Fibroblast of gingiva (primary cell): ENCODE measurements around the gene VAV1.
"Not testable (repeated sequence)": the region's sequence is repeated elsewhere in the genome, so short reads cannot be mapped to it uniquely, and the experiment has no call there.

ENCODE experiments used
- DNase-seq: peaks from one replicate; pipeline ENCODE4 v3.0.0-alpha.2; 2011; ENCODE audit warnings: low read depth

The VAV1 gene

DNA sequence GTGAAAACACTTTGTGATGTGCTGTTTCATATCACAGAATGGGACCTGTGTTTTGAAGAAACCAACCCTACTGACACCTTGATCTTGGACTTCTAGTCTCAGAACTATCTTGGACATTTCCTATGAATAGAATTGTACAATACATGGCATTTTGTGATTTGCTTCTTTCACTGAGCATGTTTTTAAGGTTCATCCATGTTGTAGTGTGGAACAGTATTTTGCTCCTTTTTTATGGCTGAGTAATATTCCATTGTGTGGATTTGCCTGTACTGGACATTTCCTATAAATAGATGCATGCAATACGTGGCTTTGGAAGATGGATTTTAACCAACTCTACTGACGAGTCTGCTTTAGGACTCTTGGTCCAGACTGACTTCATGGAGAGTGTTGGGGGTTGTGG lies 46.8 kb downstream of the VAV1 start:
- no peak for DNase-seq

DNA sequence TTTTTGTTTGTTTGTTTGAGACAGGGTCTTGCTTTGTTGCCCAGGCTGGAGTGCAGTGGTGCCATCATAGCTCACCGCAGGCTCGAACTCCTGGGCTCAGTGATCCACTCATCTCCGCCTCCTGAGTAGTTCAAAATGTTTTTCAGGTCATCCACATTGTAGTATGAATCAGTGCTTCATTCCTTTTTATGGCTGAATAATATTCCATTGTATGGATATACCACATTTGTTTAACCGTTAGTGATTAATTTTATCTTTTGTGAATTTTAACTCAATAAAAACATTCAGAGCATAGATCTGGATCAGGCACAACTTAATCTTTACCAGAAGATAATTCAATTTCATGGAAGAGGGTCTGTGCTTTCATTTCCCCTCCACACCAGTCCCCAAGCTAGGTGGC lies 47.7 kb downstream of the VAV1 start:
- DNase-seq: no peak

DNA sequence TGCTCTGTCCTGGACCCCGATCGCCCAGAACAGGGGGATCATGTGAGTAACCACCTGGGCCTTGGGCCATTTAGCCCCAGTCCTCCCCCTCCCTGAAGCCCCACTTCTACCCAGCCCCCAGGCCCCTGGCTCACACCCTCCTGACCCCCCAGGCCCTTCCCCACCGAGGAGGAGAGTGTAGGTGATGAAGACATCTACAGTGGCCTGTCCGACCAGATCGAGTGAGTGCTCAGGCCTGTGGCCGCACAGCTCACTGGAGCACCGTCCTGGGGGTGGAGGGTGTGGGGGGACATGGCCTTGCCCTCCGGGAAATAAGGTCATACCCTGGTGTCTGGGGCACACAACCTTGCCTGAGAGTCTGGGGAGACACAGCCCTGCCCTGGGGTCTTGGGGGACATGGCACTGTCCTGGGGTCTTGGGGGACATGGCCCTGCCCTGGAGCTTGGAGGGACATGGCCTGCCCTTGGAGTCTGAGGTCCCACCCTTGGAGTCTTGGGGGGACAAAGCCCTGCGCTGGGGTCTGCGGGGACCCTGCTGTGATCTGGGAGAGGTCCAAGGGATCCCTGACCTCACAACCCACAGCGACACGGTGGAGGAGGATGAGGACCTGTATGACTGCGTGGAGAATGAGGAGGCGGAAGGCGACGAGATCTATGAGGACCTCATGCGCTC lies 49.3 kb downstream of the VAV1 start:
- no peak for DNase-seq

DNA sequence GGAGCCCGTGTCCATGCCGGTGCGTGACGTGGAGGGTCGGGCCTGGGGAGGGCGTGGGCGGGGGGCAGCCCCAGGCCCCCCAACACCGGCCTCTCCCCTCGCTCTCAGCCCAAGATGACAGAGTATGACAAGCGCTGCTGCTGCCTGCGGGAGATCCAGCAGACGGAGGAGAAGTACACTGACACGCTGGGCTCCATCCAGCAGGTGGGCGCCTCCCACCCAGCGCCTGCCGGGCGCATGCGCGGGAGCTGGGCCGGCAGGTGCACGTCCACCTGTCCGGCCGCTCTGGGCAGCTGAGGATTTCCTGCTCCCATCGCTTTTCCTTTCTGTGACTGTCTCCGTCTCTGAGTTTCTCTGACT lies 49.8 kb downstream of the VAV1 start:
- DNase-seq: no peak

DNA sequence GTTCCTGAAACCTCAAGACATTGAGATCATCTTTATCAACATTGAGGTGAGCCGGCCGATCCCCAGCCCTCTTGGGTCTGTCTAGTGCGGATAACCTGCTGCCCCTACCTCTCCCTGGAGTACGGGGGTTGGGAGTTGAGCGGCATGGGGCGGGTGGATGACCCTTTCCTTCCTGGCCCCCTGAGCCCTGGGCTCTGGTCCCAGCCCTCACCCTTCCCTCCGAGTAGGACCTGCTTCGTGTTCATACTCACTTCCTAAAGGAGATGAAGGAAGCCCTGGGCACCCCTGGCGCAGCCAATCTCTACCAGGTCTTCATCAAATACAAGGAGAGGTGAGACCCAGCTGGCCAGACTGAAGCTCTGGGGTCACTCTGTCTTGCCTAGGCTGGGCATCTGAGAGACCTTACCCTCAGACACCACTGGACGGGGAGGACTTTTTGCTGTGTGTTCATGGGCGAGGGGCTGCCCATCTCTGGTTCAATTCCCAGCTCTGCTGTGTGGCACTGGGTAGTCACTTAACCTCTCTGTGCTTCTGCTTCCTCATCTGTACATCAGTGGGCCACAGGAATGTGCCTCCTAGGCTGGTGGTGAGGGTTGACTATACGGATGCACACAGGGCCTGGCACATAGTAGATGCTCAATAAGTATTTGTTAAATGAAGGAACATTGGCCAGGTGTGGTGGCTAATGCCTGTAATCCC lies 52.7 kb downstream of the VAV1 start:
- DNase-seq: no peak

DNA sequence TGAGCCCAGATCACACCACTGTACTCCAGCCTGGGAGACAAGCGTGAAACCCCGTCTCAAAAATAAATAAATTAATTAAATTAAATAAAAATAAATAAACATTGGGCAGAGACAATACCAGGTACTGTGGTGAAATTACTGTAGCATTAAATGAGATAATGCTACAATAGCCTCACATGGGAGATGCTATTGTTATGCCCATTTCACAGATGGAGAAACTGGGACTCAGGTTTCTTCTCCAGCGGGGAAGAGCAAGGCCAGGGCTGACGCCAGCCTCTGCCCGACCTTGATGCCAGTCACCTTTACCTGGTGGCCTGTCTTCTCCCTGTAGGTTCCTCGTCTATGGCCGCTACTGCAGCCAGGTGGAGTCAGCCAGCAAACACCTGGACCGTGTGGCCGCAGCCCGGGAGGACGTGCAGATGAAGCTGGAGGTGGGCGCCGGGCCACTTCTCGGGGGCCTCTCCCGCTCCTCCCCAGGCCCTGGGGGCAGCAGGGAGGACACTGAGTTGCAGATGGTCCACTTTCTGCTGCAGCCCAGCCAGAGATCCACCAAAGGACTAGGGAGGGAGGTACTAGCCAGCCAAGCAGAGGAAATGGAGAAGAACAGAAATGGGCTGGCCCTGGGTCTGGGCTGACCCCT lies 53.9 kb downstream of the VAV1 start:
- no peak for DNase-seq

DNA sequence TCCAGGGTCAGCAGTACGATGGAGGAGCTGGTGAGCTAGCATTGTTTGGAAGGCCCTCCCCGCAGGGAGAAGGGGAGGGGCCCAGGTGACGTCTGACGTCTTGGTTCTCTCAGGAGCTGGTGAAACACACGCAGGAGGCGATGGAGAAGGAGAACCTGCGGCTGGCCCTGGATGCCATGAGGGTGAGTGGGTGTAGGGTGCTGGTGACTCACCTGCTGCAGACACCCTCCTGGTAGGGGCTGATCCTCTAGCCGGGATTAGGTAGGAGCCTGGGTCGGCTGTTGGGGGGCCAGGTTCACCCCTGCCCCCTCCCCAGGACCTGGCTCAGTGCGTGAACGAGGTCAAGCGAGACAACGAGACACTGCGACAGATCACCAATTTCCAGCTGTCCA lies 55.8 kb downstream of the VAV1 start:
- DNase-seq: no peak

DNA sequence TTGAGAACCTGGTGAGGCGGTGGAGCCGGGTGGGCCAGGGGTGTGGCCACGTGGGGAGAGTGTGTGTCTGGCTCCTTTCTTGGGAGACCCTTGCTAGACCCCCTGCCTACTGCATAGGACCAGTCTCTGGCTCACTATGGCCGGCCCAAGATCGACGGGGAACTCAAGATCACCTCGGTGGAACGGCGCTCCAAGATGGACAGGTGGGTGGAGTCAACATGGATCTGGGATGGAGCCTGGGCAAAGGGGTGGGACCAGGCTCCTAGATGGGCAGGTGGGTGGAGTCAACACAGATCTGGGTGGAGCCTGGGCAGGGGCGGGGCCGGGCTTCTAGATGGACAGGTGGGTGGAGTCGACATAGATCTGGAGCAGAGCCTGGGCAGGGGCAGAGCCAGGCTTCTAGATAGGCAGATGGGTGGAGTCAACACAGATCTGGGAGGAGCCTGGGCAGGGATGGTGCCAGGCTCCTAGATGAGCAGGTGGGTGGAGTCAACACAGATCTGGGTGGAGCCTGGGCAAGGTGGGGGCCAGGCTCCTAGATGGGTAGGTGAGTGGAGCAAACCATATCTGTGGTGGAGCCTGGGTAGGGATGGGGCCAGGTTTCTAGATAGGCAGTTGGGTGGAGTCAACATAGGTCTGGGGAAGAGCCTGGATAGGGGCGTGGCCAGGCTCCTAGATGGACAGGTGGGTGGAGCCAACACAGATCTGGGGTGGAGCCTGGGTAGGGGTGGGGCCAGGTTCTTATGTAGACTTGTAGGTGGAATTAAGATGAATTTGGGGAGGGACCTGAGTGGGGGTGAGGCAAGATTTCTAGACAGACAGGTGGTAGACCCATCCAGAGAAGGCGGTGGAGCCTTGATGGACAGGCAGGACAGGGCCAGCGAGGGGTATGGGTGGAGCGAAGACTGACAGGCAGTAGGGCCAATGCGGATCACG lies 56.5 kb downstream of the VAV1 start:
- DNase-seq: no peak

DNA sequence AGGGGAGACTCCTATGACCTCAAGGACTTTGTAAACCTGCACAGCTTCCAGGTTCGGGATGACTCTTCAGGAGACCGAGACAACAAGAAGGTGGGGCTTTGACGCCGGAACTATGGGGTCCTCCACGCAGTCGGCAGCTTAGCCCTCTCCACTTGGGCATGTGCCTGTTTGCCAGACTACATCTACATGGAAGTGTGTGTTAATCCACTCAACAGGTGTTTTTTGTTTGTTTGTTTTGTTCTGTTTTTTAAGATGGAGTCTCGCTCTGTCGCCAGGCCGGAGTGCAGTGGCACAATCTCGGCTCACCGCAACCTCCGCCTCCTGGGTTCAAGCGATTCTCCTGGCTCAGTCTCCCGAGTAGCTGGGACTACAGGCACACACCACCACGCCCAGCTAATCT lies 57.3 kb downstream of the VAV1 start:
- not testable (repeated sequence) for DNase-seq

DNA sequence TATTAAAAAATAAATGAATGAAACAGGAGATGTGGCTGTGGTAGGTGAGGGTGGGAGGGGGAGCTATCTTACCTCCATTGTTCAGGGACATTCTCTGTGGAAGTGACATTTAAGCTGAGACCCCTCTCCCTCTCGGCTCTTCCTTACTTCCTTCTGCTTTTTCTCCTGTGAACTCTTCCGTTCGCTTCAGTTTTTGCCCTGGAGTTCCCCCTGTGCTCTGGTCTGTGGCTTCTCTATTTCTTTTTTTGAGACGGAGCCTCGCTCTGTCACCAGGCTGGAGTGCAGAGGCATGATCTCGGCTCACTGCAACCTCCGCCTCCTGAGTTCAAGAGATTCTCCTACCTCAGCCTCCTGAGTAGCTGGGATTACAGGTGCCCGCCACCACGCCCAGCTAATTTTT lies 58.6 kb downstream of the VAV1 start:
- not testable (repeated sequence) for DNase-seq

DNA sequence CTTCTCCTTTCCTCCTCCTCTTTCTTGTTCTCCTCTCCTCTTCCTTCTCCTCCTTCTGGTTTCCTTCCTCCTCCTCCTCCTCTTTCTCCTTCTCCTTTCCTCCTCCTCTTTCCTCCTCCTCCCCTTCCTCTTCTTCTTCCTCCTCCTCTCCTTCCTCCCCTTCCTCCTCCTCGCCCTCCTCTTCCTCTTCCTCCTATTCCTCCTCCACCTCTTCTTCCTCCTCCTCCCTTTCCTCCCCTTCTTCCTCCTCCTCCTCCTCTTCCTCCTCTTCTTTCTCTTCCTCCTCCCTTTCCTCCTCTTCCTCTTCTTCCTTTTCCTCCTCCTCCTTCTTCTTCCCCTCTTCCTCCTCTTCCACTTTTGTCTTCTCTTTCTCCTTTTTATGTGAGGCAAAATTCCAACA lies 59.9 kb downstream of the VAV1 start:
- DNase-seq: no peak

DNA sequence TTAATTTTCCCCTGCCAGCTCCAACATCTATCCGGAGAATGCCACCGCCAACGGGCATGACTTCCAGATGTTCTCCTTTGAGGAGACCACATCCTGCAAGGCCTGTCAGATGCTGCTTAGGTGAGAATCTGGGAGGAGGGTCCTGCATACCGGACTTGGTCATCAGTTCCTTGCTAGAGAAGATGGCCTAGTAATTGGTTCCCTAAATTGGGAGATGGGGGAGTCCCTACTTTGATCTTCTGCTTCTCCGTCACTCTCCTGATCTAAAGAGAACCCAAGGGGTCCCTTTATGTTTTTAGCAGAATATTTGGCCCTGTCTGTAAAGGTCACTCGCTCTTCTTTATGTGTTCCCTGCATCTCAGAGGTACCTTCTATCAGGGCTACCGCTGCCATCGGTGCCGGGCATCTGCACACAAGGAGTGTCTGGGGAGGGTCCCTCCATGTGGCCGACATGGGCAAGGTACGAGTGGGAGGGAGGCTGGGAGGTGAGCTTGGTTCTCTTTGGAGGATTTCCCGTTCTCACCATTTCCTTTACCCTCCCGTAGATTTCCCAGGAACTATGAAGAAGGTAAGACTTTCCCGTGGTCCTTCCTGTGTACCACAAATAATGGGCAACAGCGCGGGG lies 60.8 kb downstream of the VAV1 start:
- no peak for DNase-seq

DNA sequence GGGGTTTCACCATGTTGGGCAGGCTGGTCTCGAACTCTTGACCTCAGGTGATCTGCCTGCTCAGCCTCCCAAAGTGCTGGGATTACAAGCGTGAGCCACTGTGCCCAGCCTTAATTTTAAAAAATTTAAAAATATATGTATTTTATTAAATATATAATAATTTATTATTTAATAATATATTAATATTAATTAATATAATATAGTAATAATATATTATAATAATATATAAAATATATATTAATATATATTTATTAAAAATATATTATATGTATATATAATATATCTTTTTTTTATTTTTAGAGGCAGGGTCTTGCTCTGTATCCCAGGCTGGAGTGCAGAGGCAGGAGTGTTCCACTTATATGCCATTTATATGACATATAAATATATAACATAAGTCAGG lies 61.9 kb downstream of the VAV1 start:
- DNase-seq: no peak

DNA sequence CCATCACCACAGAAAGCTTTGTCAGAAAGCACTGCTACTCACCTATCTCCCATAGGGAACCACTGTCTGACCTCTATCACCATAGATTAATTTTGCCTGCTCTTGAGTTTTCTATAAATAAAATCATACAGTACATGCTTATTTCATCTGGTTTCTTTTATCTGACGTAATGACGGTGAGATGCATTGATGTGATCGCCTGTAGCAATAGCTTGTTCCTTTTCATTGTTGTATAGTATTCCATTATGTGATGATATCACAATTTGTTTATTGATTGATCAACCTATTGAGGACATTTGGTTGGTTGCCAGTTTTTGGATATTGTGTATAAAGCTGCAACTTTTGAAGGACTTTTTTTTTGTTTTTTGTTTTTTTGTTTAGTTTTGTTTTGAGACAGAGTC lies 63.0 kb downstream of the VAV1 start:
- DNase-seq: no peak

DNA sequence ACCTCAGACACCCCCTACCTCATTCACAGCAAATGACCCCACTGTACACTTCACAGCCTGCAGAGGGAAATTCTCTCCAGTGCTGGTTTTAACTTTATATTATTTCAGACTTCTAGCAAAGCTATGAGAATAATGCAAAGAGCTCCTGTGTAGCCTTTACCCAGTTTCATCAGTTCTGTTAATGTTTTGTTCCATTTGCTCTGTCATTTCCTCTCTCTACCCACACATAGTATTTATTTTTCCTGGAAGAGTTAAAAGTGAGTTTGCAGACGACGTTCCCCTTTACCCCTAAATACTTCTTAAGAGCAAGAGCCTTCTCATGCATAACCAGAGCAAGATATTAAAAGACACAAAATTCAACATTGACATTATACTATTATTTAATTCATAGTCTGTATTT lies 65.0 kb downstream of the VAV1 start:
- no peak for DNase-seq

DNA sequence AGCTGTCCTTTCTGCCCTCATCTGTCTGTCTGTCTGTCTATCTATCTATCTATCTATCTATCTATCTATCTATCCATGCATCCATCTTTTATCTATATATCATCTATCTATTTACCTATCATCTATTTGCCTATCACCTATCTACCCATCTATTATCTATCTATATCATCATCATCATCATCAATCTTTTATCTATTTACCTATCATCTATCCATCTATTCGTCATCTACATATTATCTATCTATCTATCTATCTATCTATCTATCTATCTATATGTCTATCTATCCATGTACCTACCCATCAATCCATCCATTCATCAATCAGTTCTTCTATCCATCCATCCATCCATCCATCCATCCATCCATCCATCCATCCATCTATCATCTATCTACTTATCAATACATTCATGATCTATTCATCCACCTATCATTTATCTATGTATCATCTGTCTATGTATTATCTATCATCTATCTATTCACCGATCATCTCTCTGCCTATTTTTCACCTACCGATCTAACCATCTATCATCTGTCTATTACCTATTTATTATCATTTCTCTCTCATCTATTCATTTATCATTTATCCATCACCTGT lies 65.7 kb downstream of the VAV1 start:
- DNase-seq: no peak

DNA sequence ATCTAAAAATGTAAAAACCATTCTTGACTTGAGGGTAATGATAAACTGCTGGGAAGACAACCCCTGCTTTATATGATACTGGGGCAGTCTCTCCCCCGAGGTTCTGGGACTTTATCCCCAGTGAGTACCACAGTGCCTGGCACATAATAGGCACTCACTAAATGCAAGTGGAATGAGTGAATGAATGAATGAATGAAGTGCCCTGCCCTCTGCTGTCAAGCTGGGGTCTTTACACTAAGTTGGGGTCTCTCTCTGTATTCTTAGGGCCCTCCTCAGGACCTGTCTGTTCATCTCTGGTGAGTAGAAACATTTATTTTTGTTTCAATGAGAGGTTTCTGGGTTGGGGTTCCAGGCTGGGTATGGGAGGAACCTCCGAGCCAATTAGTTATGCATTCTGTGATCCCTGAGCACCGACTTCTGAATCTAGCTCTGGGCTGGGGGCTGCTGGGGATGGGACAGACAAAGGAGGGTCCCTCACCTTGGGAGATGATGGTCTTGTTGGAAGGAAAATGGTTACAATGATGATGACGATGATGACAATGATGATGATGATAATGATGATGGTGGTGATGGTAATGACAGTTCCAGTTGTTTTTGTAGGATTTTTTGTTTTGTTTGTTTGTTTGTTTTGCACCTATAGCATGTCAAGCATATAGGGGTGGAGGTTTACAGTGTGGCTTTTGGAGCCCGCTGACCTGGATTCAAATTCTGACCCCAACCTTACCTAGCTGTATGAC lies 70.5 kb downstream of the VAV1 start:
- no peak for DNase-seq

DNA sequence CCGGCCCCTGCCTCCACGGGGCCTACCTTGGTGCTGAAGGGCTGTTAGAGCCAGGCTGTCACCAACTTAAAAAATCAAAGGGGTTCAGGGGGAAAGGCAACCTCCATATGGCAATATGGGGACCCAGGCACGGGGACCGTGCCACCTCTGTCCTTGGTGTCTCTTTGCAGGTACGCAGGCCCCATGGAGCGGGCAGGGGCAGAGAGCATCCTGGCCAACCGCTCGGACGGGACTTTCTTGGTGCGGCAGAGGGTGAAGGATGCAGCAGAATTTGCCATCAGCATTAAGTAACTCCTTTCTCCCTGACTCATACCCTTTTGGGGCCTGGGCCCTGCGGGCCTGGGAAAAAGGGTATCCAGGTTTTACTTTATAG lies 75.3 kb downstream of the VAV1 start:
- no peak for DNase-seq

DNA sequence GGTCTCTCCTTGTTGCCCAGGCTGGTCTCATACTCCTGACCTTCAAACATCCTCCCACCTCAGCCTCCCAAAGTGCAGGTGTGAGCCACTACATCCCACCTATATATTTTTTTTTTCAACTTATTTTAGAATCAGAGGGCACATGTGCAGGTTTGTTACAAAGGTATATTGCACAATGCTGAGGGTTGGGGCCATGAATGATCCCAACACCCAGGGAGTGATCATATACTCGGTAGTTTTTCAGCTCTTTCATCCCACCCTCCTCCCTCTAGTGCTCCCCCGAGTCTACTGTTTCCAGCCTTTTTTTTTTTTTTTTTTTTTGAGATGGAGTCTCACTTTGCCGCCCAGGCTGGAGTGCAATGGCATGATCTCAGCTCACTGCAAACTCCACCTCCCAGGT lies 76.5 kb downstream of the VAV1 start:
- no peak for DNase-seq

DNA sequence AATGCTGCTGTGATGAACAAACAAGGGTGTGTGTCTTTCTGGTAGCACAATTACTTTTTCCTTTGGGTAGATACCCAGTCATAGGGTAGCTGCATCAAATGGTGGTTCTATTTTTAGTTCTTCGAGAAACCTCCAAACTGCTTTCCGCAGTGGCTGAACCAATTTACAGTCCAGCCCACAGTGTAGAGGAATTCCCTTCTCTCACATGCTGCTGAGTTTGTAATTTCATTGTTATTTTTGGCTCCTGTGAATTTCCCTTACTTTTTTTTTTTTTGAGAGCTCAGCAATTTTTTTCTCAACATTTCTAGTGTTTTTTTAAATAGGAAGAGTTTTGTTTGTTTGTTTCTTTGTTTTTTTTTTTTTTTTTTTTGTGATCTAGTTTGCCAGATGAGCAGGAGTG lies 77.4 kb downstream of the VAV1 start:
- DNase-seq: no peak

DNA sequence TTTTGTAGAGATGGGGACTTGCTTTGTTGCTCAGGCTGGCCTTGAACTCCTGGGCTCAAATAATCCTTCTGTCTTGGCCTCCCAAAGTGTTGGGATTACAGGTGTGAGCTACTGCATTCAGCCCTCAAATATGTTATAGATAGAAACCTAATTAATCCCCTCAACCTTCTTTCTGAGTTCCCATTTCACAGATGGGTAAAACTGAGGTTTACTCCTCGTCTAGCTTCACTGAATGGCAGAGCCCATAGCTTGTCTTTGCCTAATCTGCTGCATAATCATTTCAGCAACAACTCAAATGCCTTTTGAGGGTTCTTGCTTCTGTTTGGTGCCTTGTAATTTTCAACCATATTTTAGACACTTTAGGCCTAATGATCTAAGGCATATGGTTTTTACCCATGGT lies 78.9 kb downstream of the VAV1 start:
- DNase-seq: no peak
